Kidney tubule cell (primary cell): ENCODE measurements around the gene ZNF564.
"Not testable (repeated sequence)": the region's sequence is repeated elsewhere in the genome, so short reads cannot be mapped to it uniquely, and the experiment has no call there.

Source experiments
- DNase-seq: peaks from one replicate; pipeline ENCODE4 v3.0.0-alpha.2; 2018; ENCODE audit warnings: low spot score

Gene ZNF564

DNA sequence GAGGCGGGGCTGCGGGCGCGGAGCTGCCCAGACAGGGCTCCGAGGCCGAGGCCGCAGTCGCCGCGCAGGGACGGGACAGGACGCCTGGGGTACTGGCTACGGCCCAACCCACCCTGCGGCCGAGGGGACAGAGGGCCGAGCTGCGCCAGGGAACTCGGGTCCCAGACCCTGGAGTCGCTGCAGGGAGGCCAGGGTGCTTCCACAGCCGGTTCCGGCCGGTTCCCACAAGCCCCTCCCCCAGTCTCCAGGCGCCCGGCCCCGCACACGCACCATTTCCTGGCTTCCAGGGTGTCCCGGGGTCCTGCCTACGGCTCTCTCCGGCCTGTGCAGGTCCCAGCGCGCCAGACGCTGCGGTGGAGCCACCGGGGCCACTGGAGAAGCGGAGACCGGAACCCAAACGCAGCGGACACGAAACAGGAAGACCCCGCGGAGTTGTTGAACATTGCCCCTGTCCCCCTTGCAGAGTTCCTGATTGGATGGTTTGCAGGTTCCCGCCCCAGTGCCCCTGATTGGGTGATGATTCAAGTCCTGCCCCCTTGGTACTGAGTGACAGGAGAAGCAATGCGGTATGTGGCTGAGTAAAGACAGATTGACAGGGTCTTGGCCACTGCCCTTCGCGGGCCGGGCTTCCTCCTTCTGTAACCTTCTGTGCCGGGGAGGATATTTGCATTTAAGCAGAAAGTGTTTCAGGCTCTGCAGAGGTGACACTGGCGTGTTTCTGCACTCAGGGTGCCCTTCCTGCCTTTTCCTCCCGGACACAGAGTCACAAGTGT is at the start of gene ZNF564:
Gene ZNF564 (minus strand): TSS at position 423 of the 773 bp plus-strand sequence. CDS start 150 bp downstream, at position 273.
- DNase-seq: peak; percentile 99

DNA sequence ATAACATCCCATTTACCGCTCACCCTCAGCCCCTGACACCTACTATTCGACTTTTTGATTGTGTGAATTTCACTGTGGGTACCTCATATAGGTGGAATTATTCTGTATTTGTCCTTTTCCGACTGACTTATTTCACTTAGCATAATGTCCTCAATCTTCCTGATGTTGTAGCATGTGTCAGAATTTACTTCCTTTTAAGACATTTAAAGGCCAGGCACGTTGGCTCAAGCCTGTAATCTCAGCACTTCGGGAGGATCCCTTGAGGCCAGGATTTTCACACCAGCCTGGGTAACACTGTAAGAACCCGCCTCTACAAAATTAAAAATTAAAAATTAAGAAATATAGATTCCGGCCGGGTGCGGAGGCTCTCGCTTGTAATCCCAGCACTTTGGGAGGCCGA is 46.3 kb upstream of the ZNF564 start:
- no peak for DNase-seq

DNA sequence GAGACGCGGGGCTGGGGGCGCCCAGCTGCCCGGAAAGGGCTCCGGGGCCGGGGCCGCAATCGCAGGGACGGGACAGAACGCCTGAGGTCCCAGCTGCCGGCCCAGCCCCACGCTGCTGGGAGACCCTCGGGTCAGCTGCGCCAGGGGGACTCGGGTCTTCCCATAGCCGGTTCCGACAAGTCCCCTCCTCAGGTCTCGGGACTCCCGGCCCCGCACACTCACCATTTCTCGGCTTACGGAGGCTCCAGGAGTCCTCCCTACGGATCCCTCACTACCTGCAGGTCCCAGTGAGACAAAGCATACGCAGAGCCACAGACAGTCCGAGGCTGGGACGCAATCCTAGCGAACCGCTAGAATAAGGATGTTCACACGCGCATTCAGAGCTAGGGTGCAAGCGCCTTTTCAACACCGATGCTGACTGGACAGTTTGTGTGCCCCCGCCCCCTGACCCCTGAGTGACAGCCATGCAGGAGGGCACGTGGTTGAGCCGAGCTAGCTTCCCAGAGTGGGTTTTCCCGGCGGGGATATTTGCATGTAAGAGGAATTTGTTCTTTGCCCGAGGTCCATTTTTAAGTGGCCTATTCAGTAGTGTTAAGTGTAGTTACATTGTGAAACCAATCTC is 45.8 kb upstream of the ZNF564 start:
- no peak for DNase-seq

DNA sequence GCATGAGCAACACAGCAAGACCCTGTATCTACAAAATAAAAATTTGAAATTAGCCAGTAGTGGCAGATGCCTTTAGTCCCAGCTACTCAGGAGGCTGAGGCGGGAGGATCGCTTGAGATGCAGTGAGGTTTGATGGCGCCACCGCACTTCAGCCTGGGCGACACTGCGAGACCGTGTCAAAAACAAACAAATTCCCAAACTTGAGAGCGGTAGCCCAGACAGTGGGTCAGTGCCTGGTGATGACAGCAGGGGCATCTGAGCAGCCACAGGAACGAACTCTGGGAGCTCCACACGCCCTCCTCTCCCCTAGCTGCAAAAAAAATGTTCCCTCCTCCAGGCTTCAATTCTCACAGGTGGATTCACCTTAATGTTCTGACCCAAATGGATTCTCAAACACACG is 45.2 kb upstream of the ZNF564 start:
- no peak for DNase-seq

DNA sequence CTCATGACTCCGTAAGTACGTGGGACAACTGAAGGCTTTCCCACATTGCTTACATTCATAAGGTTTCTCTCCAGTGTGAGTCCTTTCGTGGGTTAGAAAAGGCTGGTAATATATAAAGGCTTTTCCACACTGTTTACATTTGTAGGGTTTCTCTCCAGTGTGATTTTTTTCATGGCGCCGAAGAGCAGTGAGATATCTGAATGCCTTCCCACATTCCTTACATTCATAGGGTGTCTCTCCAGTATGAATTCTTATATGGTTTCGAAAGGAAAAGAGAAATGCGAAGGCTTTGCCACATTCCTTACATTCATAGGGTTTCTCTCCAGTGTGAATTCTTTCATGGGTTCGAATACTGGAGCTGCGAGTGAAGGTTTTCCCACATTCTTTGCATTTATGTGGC is 29.8 kb upstream of the ZNF564 start:
- no peak for DNase-seq

DNA sequence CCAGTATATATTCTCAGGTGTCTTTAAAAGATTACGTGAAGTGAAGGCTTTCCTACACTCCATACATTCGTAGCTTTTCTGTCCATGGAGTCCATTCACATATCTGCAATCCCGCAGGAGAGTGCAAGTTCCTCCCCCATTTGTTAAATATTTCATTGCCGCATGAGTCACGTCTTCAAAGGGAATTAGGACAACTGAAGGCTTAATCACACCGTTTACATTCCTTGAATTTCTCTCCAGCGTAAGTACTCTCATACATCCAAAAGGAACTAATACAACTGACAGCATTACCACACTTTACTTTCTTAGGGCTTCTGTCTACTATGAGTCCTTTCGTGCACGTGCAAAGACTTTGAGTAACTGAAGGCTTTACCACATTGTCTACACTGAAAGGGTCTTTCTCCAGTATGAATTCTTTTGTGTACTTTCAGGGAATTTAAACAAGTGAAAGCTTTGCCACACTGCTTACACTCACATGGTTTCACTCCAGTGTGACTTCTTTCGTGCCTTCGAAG is 29.0 kb upstream of the ZNF564 start:
- DNase-seq: peak; percentile 74

DNA sequence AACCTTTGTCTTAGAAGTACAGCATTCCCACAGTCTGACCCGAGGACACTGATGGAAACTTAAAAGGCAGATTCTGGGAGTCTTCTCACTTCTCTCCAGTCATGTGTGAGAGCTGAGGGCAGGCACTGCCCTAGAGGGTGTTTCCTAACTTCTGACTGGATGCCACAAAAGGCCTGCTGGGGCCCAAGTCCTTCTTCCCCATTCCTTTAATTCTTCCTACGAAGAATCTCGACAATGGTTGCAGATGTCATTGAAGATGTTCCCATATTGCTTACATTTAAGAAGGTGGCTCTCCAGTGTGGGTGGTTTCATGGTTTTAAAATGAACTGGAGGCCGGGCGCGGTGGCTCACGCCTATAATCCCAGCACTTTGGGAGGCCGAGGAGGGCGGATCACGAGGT is 27.4 kb upstream of the ZNF564 start:
- no peak for DNase-seq

DNA sequence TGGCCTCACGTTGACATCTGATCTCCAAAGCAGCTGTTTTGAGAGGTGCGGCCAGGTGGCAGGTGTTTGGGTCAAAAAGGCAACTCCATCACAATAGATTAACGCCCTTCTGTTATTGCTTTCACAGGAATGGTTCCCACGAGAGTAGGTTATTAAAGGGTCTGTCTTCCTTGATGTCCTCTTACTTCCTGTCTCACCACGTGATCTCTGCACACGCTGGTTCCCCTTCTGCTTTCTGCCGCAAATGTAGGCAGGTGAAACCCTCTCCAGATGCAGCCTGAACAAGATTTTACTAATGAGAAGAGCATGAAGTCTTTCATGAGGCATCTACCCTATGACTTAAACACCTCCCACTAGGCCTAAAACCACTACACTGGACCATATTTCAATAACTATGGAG is 22.8 kb upstream of the ZNF564 start:
- DNase-seq: no peak

DNA sequence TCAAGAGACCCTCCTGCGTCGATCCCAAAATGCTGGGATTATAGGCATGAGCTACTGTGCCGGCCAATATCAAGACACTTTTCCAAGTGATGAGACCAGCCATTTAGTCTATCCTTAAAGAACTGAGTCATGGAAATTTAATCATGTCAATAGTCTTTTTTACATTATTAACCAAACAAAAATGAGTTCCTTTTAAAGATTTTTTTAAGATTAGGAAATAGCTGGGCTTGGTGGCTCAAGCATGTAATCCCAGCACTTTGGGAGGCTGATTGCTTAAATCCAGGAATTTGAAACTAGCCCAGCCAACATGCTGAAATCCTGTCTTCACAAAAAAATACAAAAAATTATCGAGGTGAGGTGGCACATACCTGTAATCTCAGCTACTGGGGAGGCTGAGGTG is 16.7 kb upstream of the ZNF564 start:
- no peak for DNase-seq

DNA sequence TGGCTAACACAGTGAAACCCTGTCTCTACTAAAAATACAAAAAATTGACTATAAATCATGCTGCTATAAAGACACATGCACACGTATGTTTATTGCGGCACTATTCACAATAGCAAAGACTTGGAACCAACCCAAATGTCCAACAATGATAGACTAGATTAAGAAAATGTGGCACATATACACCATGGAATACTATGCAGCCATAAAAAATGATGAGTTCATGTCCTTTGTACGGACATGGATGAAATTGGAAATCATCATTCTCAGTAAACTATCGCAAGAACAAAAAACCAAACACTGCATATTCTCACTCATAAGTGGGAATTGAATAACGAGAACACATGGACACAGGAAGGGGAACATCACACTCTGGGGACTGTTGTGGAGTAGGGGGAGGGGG is 15.1 kb upstream of the ZNF564 start:
- not testable (repeated sequence) for DNase-seq

DNA sequence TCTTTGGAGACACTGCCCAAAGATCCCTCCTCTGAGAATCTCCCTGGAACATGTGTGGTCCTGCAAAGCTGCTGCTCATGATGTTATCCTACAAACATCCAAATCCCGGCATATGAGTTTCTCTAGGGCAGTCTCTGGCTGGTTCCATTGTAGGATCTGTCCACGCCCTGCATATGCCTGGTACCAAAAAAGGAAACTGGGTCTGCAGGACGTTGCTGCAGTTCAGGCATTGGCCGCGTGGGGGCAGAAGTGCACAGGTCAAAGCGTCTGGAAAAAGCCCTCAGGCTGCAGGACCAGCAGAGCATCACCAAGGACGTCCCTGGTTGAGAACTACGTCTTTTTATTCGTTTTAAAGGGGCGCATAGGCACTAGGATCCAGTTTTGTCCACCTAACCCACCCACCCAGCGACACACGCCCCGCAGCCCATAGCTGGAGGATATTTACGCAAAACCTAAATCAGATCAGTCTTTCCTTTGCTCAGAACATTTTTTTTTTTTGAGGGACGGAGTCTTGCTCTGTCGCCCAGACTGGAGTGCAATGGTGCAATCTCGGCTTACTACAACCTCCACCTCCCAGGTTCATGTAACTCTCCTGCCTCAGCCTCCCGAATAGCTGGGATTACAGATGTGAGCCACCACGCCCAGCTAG is 12.9 kb upstream of the ZNF564 start:
- peak; percentile 81 for DNase-seq

DNA sequence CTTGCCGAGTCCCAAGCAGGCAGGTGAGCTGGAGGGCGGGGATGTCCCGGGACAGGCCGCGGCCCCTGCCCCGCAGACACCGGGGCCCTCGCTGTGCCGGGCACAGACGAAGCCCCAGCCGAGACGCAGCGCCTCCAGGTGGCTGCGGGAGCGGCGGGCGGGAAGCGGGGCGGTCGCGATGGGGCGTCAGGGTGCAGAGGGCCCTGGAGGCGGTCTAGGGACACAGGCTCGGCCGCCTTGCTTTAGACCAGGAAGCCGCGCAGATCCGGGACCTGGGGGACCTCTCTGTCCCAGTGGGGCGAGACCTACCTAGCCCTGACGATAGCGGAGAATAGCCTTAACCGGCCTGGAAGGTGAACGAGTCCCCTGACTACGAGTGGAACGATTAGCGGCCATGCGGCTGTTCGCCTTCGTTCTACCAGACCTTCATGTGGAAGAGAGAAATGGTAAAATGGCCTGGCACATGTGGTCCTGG is 4.2 kb upstream of the ZNF564 start:
- no peak for DNase-seq

DNA sequence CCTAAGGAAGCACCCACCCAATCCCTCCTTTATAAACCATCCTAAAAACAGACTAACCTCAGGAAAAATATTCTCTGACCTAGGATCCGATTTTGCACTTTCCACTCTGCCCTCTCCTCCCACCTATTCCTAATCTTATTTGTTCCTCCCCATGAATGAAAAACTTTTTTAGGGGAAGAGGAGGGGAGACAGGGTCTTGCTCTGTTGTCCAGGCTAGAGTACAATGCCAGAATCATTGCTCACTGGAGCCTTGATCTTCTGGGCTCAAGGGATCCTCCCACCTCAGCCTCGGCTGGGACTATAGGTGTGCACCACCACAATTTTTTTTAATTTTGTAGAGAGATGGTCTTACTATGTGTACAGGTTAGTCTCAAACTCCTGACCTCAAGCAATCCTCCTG is 4.4 kb downstream of the ZNF564 start:
- no peak for DNase-seq

DNA sequence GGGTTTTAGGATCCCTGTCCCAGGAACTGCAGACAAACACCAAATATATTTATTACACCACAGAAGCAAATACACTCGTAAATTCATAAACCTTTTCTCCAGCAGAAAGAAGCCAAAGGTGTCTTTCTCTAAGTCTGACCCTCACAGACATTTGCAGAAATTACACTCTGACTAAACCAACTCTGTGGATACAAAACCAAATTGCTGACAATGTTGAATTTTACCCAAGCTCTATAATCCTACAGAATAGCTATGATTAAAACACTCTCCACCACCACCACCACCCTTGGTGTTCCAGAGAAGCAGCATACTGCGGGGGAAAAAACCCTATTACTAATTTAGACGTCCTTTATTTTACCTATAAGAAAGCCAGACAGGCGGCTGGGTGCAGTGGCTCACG is 5.2 kb downstream of the ZNF564 start:
- no peak for DNase-seq

DNA sequence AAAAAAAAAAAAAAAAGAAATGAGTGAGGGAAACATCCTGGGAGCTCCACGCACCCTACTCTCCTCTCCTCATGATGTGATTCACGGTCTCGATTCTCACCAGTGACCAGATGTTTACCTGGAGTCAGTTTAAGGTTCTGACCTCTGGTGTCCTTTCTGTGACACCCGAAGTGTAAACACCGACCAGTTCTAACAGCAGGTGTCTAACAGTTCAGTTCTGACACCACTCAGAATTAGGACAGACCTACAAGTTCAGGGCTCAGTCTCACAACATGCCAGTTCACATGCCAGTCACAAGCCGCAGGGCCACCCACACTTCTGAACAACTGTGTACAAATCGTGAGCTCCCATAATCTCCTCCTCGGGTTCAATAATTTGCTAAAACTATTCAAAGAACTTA is 6.0 kb downstream of the ZNF564 start:
- no peak for DNase-seq

DNA sequence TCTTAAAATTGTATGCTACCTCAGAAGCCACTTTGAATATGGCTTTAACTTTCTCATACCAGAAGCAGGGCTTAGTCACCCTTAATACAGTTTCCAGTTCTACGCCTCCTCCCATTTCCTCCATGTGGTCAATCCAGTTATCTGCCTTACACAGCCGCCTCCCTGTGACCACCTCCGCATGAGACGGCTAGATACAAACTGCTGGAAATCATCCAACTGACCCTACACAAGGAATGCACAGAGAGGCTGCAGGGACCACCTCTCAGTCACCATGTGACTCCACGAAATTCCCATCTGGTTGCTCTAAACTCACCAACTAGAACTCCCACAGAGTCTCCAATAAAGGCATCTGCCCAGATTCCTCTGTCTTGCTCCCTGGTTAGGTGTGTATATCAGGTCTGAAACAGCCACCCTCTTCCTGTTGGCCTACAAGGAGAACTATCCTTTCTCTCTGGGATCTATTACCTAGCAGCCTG is 6.8 kb downstream of the ZNF564 start:
- peak; percentile 61 for DNase-seq

DNA sequence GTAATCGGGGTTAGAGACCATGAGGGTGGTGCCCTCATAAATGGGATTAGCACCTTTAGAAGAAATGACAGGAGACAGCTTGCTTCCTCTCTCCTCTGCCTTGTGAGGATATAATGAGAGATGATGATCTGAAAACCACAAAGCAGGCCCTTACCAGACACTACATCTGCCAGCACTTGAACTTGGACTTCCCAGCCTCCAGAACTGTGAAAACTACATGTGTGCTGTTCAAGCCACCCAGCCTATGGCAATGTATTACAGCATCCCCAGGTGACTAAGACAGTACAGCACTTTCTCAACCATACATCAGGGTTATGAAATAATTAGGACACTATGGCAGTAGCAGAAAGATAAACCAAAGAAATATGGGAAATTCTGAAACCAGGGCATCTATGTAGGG is 7.4 kb downstream of the ZNF564 start:
- DNase-seq: no peak

DNA sequence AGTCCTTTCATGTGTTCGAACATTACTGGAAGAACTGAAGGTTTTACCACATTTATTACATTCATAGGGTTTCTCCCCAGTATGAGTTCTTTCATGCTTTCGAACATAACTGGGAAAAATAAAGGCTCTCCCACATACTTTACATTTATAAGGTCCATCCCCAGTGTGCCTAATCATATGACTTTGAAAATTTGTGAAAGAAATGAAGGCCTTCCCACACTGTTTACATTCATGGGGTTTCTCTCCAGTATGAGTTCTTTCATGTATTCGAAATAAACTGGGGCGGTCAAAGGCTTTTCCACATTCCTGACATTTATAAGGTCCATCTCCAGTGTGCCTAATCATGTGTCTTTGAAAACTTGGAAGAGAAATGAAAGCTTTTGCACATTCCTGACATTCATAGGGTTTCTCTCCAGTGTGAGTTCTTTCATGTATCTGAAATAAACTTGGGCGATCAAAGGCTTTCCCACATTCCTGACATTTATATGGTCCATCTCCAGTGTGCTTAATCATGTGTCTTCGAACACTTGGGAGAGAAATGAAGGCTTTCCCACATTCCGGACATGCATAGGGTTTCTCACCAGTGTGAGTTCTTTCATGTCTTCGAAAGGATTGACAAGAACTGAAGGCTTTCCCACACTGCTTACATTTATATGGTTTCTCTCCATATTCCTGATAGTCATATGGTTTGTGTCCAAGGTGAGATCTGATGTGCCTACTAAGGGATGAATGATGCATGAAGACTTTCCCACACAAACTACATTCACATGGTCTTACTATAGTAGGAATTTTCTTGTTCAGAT is 24.0 kb downstream of the ZNF564 start:
- DNase-seq: peak; percentile 17

DNA sequence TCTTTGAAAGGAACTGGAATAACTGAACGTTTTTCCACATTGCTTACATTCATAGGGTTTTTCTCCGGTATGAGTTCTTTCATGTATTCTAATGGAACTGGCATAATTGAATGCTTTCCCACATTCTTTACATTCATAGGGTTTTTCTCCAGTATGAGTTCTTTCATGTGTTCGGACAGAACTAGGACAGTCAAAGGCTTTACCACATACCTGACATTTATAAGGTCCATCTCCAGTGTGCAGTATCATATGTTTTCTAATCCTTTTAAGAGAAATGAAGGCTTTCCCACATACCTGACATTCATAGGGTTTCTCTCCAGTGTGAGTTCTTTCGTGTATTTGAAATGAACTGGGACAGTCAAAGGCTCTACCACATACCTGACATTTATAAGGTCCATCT is 24.7 kb downstream of the ZNF564 start:
- DNase-seq: no peak

DNA sequence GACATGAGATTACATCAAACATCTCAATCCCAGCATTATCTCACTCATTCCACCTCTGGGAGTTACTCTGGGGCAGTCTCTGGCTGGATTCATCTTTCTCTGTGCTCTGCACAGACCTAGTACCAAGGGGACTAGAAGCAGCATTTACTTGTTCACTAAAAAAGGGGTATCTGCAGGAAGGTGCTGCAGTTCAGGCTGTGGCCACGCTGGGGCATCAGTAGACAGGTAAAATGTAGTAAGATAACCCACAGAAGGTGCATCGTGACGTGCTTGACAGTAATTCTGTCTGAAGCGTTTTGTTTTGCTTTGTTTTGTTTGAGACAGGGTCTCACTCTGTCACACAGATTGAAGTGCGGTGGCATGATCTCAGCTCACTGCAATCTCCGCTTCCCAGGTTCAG is 29.3 kb downstream of the ZNF564 start:
- DNase-seq: no peak

DNA sequence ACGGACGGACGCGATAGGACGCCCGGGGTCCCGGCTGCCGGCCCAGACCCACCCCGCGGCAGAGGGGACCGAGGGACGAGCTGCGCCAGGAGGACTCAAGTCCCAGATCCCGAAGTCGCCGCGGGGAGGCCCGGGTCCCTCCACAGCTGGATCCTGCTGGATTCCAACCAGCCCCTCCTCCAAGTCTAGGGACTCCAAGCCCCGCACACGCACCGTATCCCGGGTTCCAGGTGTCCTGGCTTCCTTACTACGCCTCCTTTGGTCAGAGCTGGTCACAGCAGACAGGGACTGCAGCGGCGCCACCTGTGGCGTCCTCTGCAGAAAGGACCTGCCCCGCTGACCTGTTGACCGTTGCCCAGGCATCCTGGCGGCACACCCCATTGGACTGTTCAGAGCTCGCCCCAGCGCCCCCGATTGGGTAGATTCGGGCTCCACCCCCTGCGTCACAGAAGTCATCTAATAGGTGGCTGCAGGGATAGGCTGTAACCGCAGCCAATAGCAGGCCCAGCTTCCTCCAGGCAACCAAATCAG is 37.7 kb downstream of the ZNF564 start:
- no peak for DNase-seq

DNA sequence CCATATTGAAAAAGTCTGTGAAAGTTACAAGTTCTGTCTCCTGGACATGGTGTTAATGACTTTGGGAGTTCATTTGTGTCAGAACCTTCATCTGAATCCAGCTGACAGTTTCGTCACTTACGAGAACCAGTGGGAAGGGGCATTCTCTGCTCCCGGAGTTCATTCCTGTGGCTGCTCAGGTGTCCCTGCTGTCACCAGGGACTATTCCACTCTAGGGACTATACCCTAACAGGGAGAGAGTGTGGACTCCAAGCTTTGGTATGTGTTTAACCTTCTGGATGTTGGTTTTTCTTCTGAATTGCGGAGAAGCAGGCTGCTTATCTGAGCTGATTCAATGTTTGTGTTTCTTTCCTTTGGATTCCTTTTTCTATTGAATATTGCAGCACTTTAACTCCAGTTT is 54.2 kb downstream of the ZNF564 start:
- DNase-seq: no peak
